ENCODE measurements around the gene IQCM. TPM values are rescaled to one million over a fixed set of nuclear protein-coding genes. Genes with fewer than 3 reads are reported as not detected.

The IQCM gene
- total RNA-seq, 1 donor from 2014 or later, result not detected

GRCh38 chr4:149835280-149835679, 19.6 kb upstream of the IQCM start:
- TF ChIP-seq CTCF (IDR thresholded peaks at IDR 0.05; ENCODE audit: insufficient read depth, low read length, poor library complexity, severe bottlenecking), result no peak
- no peaks in the 10 kb centered on the region for H3K27me3 ChIP-seq (ENCODE audit: control insufficient read depth, insufficient read depth, low read length)

GRCh38 chr4:149831656-149832208, 16.1 kb upstream of the IQCM start:
- Histone ChIP-seq H3K4me3 (ENCODE audit: low read depth, low read length) (no peak overlapping the region), H3K27me3 (ENCODE audit: control insufficient read depth, insufficient read depth, low read length) (no peaks in the 10 kb centered on the region), H3K36me3 (ENCODE audit: control insufficient read depth, insufficient read depth, low read length) (no peaks in the 10 kb centered on the region)
- no peak for DNase-seq (ENCODE audit: low read depth)
- no peak for TF ChIP-seq CTCF (IDR thresholded peaks at IDR 0.05; ENCODE audit: insufficient read depth, low read length, poor library complexity, severe bottlenecking)

More at GRCh38 chr4:149835280-149835679, 19.6 kb upstream of the IQCM start:
- H3K36me3 ChIP-seq (ENCODE audit: control insufficient read depth, insufficient read depth, low read length), result no peaks in the 10 kb centered on the region
- DNase-seq (ENCODE audit: low read depth), result no peak
- no peak overlapping the region for H3K4me3 ChIP-seq (ENCODE audit: low read depth, low read length)

GRCh38 chr4:149830823-149831222, 15.2 kb upstream of the IQCM start:
- Histone ChIP-seq H3K4me3 (ENCODE audit: low read depth, low read length) (no peak overlapping the region), H3K36me3 (ENCODE audit: control insufficient read depth, insufficient read depth, low read length) (no peaks in the 10 kb centered on the region), H3K27me3 (ENCODE audit: control insufficient read depth, insufficient read depth, low read length) (no peaks in the 10 kb centered on the region)
- no peak for TF ChIP-seq CTCF (IDR thresholded peaks at IDR 0.05; ENCODE audit: insufficient read depth, low read length, poor library complexity, severe bottlenecking)
- no peak for DNase-seq (ENCODE audit: low read depth)

GRCh38 chr4:149825336-149825735, 9.7 kb upstream of the IQCM start:
- no peak for DNase-seq (ENCODE audit: low read depth)
- Histone ChIP-seq H3K27me3 (ENCODE audit: control insufficient read depth, insufficient read depth, low read length) (no peaks in the 10 kb centered on the region), H3K4me3 (ENCODE audit: low read depth, low read length) (no peak overlapping the region), H3K36me3 (ENCODE audit: control insufficient read depth, insufficient read depth, low read length) (no peaks in the 10 kb centered on the region)
- TF ChIP-seq CTCF (IDR thresholded peaks at IDR 0.05; ENCODE audit: insufficient read depth, low read length, poor library complexity, severe bottlenecking), result no peak

GRCh38 chr4:149823769-149824221, 8.2 kb upstream of the IQCM start:
- no peak overlapping the region for H3K4me3 ChIP-seq (ENCODE audit: low read depth, low read length)
- H3K27me3 ChIP-seq (ENCODE audit: control insufficient read depth, insufficient read depth, low read length), result no peaks in the 10 kb centered on the region
- H3K36me3 ChIP-seq (ENCODE audit: control insufficient read depth, insufficient read depth, low read length), result no peaks in the 10 kb centered on the region
- DNase-seq (ENCODE audit: low read depth), result peak; percentile 70
- TF ChIP-seq CTCF (IDR thresholded peaks at IDR 0.05; ENCODE audit: insufficient read depth, low read length, poor library complexity, severe bottlenecking), result no peak

GRCh38 chr4:149801416-149801815, 14.2 kb downstream of the IQCM start:
- Histone ChIP-seq H3K36me3 (ENCODE audit: control insufficient read depth, insufficient read depth, low read length) (no peaks in the 10 kb centered on the region), H3K4me3 (ENCODE audit: low read depth, low read length) (no peak overlapping the region), H3K27me3 (ENCODE audit: control insufficient read depth, insufficient read depth, low read length) (no peaks in the 10 kb centered on the region)
- no peak for TF ChIP-seq CTCF (IDR thresholded peaks at IDR 0.05; ENCODE audit: insufficient read depth, low read length, poor library complexity, severe bottlenecking)
- no peak for DNase-seq (ENCODE audit: low read depth)

All from kidney epithelial cell (primary cell).